K562 (cell line): ENCODE measurements around the gene MYO1A. TPM values are rescaled to one million over a fixed set of nuclear protein-coding genes. Genes with fewer than 3 reads are reported as not detected.

ENCODE experiments used
- CAMTA2 ChIP-seq: fragments of 250-450 bp; sonication (Bioruptor Pico); conservative IDR thresholded peaks from 2 replicates; pipeline ENCODE4 v1.5.1; 2022
- EZH2 ChIP-seq: IDR thresholded peaks from 2 replicates; pipeline ENCODE4 v1.6.1; 2012; ENCODE audit warnings: low read depth, mild to moderate bottlenecking, inconsistent platforms, low read length, borderline replicate concordance
- HDAC8 ChIP-seq: fragments of 450-650 bp; IDR thresholded peaks from 2 replicates; pipeline ENCODE4 v1.6.1; 2016; ENCODE audit warnings: mild to moderate bottlenecking, missing genetic modification characterization, moderate library complexity, missing compliant biosample characterization
- MYBL2 ChIP-seq, 2 experiments: fragments of 450-650 bp in 1 of 2; sonication (generic) in 1 of 2; formaldehyde crosslinking in 1 of 2; IDR thresholded peaks; 2 replicates each; pipeline versions ENCODE4 v1.6.1 to v1.8.1; 2017 to 2022; ENCODE audit warnings: borderline replicate concordance in 1 of 2, inconsistent platforms in 1 of 2, low read depth in 1 of 2, mild to moderate bottlenecking in 1 of 2, missing genetic modification reagents in 1 of 2, moderate library complexity in 1 of 2
- PHF20 ChIP-seq: fragments of 450-650 bp; IDR thresholded peaks from 2 replicates; pipeline ENCODE4 v1.6.1; 2018; ENCODE audit not compliant: partially characterized antibody
- POU5F1 ChIP-seq: fragments of 150-350 bp; IDR thresholded peaks from 2 replicates; pipeline ENCODE4 v1.6.1; 2014; ENCODE audit warnings: borderline replicate concordance, low read length, low read depth, mild to moderate bottlenecking; ENCODE audit not compliant: partially characterized antibody
- RNF2 ChIP-seq: sonication (generic); IDR thresholded peaks from 2 replicates; pipeline ENCODE4 v1.6.1; 2016
- ZFP91 ChIP-seq: sonication (generic); formaldehyde crosslinking; IDR thresholded peaks from 2 replicates; pipeline ENCODE4 v1.8.0; 2022; ENCODE audit warnings: mild to moderate bottlenecking, missing genetic modification reagents
- ZNF77 ChIP-seq: fragments of 250-450 bp; sonication (Bioruptor Pico); IDR thresholded peaks from 2 replicates; pipeline ENCODE4 v1.5.0; 2020
- polyA plus RNA-seq, 8 experiments: library from polyadenylated mRNA; depleted of rRNA in 4 of 8; stranded (reverse) in 5 of 8; unstranded in 3 of 8; fragments of >200 nt; fragmentation: Nextera tagmentation in 2 of 8; fragmentation: Illumina TruSeq in 1 of 8; extraction: Ambion mirVana in 2 of 8; extraction: Trizol in 1 of 8; gene quantifications; 2 replicates each; pipeline versions ENCODE4 v1.2.1 to v1.2.3, GENCODE V29; 2011 to 2014; ENCODE audit warnings: inconsistent platforms in 1 of 8, missing spikeins in 1 of 8
- total RNA-seq, 7 experiments: library from RNA; depleted of rRNA in 6 of 7; stranded (reverse); fragments of >200 nt in 6 of 7; fragmentation: Illumina TruSeq in 2 of 7; extraction: Trizol in 2 of 7; gene quantifications; 2 replicates each; pipeline versions ENCODE4 v1.2.1 to v1.2.3, GENCODE V29; 2011 to 2021; ENCODE audit warnings: low replicate concordance in 1 of 7
- TF ChIP-seq, protein P1 (sequence below): IDR thresholded peaks from 3 replicates; pipeline ENCODE4 v1.6.1; 2011; ENCODE audit warnings: borderline replicate concordance, mild to moderate bottlenecking; ENCODE audit not compliant: insufficient read length, insufficient read depth
- TF ChIP-seq, protein P2 (sequence below): fragments of 250-450 bp; sonication (Bioruptor Pico); IDR thresholded peaks from 2 replicates; pipeline ENCODE4 v1.8.0; 2021; ENCODE audit warnings: mild to moderate bottlenecking, moderate library complexity
- TF ChIP-seq, protein P3 (sequence below): sonication (generic); formaldehyde crosslinking; IDR thresholded peaks from 2 replicates; pipeline ENCODE4 v1.8.1; 2023; ENCODE audit warnings: missing genetic modification reagents, mild to moderate bottlenecking, borderline replicate concordance
- TF ChIP-seq, protein P4 (sequence below): sonication (generic); formaldehyde crosslinking; IDR thresholded peaks from 2 replicates; pipeline ENCODE4 v1.8.0; 2022; ENCODE audit warnings: missing genetic modification reagents, mild to moderate bottlenecking, borderline replicate concordance

MYO1A gene
- total and polyA plus RNA-seq, 9 of the 15 experiments (the other 6 are each of a cell fraction or from before 2014, with no cell fraction given), result 0.03 to 0.29 (median 0.14) TPM; not detected in 2

GRCh38 chr12:57089271-57090245 lies 39.6 kb upstream of the MYO1A start (continued):
- no peak for TF ChIP-seq POU5F1
- TF ChIP-seq, protein P1, sequence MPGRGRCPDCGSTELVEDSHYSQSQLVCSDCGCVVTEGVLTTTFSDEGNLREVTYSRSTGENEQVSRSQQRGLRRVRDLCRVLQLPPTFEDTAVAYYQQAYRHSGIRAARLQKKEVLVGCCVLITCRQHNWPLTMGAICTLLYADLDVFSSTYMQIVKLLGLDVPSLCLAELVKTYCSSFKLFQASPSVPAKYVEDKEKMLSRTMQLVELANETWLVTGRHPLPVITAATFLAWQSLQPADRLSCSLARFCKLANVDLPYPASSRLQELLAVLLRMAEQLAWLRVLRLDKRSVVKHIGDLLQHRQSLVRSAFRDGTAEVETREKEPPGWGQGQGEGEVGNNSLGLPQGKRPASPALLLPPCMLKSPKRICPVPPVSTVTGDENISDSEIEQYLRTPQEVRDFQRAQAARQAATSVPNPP, result no peak
- TF ChIP-seq HDAC8 (tag), result no peak
- TF ChIP-seq, protein P2, sequence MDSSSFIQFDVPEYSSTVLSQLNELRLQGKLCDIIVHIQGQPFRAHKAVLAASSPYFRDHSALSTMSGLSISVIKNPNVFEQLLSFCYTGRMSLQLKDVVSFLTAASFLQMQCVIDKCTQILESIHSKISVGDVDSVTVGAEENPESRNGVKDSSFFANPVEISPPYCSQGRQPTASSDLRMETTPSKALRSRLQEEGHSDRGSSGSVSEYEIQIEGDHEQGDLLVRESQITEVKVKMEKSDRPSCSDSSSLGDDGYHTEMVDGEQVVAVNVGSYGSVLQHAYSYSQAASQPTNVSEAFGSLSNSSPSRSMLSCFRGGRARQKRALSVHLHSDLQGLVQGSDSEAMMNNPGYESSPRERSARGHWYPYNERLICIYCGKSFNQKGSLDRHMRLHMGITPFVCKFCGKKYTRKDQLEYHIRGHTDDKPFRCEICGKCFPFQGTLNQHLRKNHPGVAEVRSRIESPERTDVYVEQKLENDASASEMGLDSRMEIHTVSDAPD (CRISPR knock-in tag), result no peak
- no peak for TF ChIP-seq MYBL2 (IDR thresholded peaks at IDR 0.05; ENCODE audit: low read depth)
- TF ChIP-seq MYBL2 (CRISPR knock-in tag; IDR thresholded peaks at IDR 0.05; ENCODE audit: borderline replicate concordance), result no peak
- no peak for TF ChIP-seq EZH2
- TF ChIP-seq ZNF77 (CRISPR knock-in tag), result no peak
- TF ChIP-seq RNF2, result peak; percentile 53; the same call in 1 of the 2 replicates
- TF ChIP-seq, protein P3, sequence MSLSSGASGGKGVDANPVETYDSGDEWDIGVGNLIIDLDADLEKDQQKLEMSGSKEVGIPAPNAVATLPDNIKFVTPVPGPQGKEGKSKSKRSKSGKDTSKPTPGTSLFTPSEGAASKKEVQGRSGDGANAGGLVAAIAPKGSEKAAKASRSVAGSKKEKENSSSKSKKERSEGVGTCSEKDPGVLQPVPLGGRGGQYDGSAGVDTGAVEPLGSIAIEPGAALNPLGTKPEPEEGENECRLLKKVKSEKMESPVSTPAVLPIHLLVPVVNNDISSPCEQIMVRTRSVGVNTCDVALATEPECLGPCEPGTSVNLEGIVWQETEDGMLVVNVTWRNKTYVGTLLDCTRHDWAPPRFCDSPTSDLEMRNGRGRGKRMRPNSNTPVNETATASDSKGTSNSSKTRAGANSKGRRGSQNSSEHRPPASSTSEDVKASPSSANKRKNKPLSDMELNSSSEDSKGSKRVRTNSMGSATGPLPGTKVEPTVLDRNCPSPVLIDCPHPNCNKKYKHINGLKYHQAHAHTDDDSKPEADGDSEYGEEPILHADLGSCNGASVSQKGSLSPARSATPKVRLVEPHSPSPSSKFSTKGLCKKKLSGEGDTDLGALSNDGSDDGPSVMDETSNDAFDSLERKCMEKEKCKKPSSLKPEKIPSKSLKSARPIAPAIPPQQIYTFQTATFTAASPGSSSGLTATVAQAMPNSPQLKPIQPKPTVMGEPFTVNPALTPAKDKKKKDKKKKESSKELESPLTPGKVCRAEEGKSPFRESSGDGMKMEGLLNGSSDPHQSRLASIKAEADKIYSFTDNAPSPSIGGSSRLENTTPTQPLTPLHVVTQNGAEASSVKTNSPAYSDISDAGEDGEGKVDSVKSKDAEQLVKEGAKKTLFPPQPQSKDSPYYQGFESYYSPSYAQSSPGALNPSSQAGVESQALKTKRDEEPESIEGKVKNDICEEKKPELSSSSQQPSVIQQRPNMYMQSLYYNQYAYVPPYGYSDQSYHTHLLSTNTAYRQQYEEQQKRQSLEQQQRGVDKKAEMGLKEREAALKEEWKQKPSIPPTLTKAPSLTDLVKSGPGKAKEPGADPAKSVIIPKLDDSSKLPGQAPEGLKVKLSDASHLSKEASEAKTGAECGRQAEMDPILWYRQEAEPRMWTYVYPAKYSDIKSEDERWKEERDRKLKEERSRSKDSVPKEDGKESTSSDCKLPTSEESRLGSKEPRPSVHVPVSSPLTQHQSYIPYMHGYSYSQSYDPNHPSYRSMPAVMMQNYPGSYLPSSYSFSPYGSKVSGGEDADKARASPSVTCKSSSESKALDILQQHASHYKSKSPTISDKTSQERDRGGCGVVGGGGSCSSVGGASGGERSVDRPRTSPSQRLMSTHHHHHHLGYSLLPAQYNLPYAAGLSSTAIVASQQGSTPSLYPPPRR (CRISPR knock-in tag), result no peak
- no peak for TF ChIP-seq CAMTA2
- TF ChIP-seq, protein P4, sequence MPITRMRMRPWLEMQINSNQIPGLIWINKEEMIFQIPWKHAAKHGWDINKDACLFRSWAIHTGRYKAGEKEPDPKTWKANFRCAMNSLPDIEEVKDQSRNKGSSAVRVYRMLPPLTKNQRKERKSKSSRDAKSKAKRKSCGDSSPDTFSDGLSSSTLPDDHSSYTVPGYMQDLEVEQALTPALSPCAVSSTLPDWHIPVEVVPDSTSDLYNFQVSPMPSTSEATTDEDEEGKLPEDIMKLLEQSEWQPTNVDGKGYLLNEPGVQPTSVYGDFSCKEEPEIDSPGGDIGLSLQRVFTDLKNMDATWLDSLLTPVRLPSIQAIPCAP (CRISPR knock-in tag), result no peak
- TF ChIP-seq ZFP91 (CRISPR knock-in tag), result no peak
- no peak for TF ChIP-seq PHF20
